Activated CD4-positive, alpha-beta T cell treated with anti-CD3 and anti-CD28 coated beads, Interleukin-2, amount 50 U/mL, for 24 hours (primary cell): ENCODE results near the gene CACNA1D.
"Not testable (repeated sequence)": the region's sequence is repeated elsewhere in the genome, so short reads cannot be mapped to it uniquely, and the experiment has no call there.

Experiments used
- DNase-seq, 2 donors: peaks; one replicate each; pipeline ENCODE4 v3.0.0-alpha.2; 2020; ENCODE audit warnings: low read depth in 1 of 2, low spot score in 1 of 2

Gene CACNA1D

DNA sequence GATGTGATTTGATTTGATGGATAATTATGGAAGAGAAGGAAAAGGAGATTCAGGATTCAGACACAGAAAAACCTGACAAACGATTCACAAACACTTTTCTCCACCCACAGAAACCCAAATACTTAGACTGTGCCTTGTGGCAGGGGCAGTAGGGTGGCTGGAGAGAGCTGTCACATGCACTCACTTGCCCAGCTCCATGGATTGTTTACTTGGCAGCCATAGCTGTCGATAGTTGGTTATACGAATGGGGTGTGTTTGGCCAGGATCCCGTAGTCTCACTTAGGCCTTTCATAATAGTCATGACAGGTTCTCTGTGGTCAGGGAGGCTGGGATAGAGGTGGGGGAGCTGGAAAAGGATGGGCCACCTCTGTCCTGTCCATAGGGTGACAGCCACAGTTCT lies 76.9 kb downstream of the CACNA1D start:
- DNase-seq = no peak

DNA sequence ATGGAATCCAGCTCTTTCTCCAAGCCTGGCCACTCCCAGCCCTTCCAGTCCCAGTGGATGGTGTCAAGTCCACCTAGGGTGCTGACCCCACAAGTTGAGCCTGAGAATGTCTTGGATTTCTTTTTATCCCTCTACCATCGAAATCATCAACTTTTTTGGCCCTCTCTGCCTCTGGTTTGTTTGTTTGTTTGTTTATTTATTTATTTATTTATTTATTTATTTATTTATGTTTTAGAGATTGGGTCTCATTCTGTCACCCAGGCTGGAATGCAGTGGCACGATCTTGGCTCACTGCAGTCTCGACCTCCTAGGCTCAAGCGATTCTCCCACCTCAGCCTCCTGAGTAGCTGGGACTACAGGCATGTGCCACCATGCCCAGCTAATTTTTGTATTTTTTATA lies 77.8 kb downstream of the CACNA1D start:
- DNase-seq = not testable (repeated sequence)

DNA sequence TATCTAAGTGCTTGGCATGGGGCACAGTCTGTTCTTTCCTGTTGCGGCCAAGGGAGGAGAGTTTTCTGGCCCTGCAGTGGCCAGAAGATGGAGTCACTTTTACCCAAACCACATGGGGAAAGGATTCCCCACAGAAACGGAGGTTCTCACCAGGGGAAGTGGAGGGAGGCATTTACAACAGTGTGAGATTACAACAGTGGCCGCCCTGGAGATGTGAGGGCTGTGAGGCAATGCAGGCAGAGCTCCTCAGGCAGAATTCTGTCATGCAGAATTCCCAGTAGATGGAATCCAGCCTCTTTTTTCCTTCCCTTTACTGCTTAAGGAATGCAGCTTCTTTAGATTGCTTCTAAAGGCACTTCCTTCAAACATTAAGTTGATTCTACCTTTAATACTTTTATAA lies 83.1 kb downstream of the CACNA1D start:
- DNase-seq = no peak

DNA sequence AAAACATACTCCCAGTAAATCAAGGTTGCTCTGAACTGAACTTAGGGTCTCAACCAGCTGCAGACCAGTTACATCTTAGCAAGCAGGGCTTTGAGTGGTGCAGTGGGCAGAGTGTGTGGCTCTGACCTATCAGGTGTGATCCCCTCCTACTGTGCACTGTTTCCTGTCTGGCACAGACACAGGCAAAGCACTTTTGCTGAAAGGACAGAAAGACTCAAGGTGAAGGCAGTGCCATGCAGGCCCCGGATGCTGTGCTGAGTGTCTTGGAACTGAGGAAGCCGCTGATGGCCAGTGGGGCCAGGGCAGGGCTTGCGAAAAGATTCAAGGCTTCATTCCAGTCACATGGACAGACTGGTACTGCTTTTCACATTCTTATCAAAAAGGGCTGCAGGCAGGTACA lies 85.2 kb downstream of the CACNA1D start:
- no peak for DNase-seq

DNA sequence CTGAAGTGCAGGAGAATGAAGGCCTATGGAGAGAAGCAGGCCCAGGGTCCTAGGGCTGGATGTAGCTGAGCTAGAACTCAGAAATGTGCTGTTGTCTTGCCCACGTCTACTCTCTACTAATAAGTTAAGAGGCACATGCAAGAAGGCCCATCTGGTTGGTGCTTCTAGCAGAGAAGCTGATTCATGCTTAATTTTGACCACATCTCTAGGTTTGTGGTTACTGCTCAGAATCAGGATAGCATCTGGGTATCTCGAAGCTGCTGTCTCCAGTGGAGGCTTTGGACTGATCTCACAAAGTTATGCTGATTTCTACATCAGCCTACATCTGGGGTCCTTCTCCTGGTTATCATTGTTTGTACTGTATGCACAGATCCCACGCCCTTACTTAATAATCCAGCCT lies 87.3 kb downstream of the CACNA1D start:
- no peak for DNase-seq

DNA sequence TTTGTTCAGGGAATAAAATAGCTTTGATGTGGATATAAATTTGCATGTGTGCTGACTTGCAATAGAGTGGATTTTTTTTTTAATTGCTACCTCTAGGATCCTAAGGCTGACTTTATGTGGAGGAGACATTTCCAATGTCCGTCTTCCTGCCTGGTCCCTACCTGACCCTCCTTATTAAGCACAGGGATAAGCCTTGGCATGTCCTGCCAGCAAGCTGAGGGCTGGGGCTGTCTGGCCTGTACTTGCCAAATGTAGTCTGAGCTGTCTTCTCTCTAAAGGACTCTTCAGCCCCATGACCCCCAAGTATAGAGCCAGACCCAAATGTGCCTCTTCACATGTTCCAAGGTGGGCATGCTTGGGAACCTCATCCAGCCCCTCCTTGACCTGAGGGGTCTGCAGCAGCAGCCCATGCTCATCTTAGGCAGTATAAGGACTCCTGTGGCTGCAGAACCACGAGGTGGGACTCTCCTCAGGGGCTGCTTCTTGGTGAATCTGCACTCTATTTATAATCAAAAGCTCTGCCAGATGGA lies 88.8 kb downstream of the CACNA1D start:
- DNase-seq = no peak

DNA sequence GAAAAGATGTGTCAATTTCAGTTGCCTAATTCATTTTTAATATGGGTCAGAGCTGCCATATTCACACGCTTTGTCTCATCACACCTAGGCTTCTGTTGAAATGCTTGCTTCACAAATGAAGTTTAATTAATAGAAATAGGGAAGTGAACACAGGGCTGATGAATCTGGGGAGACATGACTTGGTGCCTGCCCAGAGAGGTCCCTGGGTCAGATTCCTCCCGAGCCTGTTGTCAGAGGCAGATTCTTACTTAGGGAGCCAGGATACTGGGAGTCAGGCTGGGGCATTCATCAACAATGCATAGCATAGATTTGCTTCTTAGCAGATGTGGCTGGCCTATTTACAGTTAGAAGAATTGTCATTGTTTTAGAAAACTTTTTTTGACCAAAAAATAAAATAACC lies 90.6 kb downstream of the CACNA1D start:
- DNase-seq = no peak

DNA sequence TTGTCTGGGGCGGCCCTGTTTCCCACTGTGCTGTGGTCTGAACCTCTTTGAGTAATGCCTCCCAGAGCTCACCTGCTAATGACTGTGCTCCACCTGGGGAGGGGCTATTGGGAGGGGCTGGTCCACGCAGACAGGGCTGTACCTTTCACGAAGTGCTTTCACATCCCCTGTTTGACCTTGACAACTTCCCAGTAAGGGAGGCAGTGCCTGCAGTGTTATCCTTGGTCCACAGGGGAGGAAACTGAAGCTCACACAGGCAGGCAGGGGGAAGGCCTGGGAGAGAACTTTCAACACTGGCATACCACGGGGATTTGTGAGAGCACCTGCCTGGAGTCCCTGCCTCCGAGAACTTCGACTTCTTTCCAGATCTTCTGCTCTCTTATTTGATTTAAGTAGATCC lies 91.2 kb downstream of the CACNA1D start:
- DNase-seq = no peak

DNA sequence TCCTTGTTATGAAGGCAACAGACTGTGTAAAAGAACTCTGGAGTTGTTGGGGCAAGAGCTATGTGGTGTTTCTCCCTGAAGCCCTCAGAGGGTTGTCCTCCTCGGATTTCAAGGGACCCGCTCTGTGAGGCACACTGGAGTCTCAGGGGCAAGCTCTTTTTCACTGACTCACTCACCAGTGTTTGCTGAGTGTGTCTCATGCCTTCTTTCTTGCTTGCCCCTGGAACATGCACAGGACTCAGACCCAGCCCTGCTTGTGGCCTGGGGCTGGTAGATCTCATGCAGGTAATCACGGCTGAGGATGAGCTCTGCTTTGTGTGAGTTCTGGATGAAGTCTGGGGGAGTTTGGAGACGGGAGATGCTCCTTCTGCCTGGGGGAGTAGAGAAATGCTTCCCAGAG lies 93.7 kb downstream of the CACNA1D start:
- no peak for DNase-seq

DNA sequence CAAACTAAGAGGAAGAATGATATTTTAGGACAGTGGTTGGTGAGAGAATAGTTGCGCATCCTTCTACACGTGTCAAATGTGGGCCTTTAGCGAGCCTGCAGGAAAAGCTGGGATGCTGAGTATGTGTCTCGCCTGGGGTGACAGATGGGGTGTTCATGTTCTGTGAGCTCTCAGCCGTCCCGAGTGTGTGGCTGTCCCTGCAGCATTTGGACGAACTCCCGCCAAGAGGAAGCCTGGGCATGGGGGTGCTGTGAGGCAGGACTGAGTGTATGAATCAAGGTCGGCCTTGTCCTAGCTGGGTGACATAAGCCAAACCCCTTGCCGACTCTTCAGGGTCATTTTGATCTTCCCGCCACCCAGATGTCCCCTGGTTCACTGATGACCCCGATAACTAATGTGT lies 94.8 kb downstream of the CACNA1D start:
- no peak for DNase-seq

DNA sequence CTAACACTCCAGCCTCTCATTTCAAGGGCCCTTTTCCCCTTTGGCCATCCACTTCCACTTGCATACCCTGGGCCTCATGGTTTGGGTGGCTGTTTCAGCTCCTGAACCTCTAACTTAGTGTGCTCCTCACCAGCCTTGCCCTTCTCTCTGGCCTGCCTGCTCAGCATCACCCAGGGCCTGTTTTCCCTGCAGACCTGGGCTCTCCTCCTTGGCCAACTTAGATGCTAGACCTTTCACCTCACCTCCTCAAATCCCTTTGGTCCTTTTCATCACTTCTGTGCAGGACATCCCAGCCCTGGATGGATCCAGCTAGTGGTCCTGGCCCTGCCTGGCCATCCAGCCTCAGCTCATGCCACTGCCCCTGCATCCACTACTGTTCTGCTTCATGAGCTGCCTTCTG lies 95.4 kb downstream of the CACNA1D start:
- DNase-seq = no peak

DNA sequence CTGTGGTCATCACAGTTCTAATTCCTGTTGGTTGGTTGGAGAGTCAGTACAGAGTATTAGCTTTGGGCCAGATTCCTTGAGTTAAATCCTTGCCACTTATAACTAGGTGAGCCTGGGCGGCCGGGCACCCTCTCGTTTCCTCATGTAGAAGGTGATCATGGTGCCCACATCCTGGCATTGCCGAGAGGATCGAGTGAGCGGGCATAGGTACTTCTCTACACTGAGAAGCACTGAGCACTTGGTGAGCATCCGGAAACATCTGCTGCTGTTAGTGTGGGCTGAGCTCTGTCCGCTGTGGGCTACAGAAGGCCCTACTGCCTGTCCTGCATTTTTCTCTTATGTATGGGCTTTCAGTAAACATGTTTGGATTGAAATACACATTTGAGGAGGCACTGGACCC lies 96.2 kb downstream of the CACNA1D start:
- no peak for DNase-seq

DNA sequence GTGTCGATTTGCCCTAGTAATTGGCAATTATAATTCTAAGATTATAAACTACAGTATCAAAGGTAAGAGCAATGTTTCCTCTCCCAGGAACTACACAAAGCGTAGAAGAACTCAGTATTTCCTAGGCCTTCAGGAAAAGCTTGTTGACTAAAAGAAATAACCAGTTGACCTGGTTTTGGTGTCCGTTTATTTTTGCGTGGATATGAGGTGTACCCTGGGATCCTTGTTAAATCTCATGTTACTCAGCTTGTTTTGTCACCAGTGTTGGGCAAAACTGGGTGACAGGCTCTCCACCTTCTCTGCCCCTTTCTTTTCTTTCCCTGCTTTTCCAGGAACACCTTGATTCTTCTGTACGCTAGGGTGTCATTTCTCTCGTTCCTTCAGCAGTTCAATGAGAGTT lies 97.2 kb downstream of the CACNA1D start:
- no peak for DNase-seq

DNA sequence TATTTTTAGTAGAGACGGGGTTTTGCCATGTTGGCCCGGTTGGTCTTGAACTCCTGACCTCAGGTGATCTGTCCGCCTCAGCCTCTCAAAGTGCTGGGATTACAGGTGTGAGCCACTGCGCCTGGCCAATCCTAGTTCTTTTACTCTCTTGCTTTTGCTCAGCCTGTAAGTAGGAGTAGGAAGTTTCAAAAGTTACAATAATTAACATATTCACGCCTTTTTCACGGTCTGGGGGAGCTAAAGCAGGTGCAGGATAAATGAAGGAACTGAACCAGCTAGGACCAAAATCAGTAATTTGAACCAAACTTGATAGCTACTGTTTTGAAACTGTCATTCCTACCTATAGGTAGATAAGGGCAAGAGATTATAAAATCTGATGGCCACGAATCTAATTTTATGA lies 98.5 kb downstream of the CACNA1D start:
- DNase-seq = no peak

DNA sequence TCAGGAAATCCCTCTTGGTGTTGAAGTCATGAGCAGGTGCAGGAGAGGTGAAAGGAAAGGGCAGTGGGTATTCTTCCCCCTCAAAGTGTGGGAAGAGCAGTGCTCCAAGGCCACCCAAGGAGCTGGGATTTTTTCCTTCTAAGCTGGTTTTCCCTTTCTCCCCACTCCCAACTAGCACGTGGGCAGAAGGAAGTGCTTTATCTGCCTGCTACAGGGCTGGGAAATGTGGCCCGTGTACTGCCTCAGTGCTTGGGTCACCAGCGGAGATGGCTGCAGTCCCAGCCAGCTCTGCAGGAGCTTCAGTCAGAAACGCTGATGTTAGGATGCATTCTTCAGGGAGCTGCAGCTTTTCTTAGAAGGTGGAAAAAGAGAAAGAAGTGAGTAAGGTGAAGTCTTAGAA lies 99.2 kb downstream of the CACNA1D start:
- DNase-seq = no peak

DNA sequence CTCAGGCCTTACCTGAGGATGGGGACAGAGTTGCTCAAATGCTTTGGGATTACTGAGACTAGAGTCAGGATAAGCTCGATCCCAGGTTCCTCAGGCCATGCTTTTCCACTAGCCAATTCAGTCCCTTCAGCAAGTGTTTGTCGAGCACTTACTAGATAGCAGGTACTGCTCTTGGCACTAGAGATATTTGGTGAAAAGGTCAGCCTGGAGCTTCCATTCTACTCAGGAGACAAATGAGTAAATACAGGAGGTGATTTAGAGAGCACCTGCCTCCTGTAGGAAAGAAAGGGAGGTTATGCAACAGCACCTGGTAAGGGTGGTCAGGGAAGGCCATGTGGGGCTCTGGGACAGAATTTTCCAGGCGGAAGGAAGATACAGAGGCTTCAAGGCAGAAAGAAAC lies 99.9 kb downstream of the CACNA1D start:
- no peak for DNase-seq

DNA sequence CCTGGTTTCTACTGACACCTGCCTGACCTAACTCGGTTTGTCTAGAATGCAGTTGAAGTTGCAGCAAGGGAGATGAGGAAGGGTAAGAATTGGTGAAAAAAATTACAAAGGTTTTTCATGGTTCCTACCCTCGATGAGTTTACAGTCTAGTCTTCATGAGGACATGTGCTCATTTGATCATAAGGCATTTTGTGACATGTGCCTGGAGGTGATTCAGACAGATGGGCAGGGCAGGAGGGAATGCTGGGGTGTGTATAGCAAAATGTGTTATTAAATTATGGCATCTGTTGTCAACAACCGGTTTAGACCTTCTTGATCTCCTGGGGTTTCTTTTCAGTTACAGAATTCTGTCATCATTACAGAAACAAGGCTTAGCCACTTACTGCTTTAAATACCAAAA lies 101.2 kb downstream of the CACNA1D start:
- no peak for DNase-seq

DNA sequence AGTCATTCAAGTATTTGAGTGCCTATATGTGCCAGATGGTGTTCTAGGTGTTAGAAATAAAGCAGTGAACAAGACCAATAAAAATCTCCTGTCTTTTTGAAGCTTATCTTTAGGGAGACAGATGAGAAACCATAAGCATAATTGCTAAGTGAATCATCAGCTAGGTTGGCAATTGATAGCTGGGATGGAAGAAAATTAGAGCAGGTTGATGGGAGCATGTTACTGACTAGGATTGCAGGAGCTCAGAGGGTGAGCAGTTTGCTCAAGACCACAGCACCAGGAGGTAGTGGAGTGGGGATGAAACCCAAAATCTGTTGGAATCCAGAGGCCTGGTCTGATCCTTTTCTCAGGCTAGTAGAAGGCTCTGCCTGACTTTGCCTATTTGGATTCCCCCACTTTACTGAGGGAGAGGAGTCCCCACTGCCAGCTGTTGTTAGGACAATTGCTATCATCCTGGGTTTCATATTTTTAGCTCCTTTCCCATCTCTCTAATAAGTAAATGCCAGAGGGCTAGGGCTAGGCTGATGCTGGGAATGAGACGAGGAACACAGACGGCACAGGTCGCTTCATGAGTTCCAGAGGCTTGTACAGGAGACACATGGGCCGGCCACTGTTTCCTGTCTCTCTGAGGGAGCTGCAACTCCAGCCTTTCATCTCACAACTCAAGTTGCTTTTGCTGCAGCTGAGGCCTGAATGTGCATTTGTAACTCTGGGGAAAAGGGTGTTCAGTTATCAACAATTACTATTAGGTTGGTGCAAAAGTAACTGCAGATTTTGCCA lies 102.9 kb downstream of the CACNA1D start:
- no peak for DNase-seq

DNA sequence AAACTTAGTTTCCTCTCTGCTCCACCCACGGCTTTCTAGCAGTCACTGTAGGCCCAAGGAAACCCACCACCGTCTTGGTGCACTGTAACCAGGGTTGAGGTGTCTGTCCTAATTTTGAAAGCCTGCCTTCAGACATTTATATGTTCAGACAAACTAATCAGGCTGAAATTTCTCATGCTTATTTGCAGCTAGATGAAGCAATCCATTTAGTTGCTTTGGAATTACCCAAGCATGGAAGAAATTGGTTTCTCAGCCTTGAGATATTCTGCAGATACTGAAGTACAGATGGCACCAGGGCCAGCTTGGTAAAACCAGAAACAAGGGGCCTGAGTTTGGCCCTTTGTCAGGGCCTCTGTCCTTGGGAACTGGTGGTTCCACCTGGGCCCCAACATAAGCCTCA lies 105.4 kb downstream of the CACNA1D start:
- no peak for DNase-seq

DNA sequence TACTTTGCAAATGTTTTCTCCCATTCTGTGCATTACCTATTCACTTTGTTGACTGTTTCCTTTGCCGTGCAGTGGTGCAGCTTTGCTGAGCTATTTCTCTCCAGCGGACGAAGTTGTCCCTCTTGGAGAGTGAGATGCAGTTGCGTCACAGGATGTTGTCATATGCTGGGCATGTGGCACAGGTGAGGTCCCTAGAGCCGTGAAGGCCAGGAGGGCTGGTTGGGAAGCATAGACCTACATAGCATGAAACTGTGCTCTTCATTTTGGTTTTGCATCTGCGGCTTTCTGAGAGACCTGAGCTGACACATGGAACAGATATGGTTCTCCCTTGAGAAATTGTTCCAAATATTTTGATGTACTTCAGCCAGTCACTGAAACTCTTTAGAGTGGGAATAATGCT lies 108.5 kb downstream of the CACNA1D start:
- DNase-seq = no peak

DNA sequence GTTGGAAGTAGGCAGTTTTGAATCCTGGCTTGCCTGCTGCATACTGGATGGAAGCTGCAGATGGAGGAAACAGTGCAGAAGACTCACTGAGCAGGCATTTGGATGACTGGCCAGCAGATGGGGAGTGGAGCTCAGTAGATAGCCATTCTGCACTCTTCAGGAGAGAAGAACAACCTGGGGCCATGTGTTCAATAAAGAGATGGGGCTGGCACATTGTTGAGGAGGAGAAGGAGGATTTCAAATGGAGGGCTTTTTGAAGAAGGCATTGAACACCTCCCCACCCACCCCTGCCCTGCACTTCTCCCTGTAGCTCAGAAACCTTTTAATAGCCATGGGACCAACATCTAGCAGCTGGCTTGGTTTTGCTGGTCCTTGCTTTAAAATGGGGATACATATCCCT lies 109.8 kb downstream of the CACNA1D start:
- DNase-seq = no peak

DNA sequence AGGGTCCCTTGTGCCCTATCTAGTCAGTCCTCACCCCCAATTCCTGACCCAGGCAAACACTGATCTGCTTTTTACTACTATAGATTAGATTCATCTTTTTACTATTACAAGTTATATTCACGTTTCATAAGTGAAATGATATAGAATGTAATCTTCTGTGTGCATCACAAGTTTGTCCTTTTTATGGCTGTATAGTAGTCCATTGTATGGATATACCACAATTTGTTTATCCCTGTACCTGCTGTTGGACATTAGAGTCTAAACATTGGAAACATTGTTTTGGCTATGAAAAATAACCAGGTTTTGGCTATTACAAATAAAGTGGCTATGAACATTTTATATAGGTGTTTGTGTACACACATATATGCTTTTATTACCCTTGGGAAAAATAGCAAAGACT lies 112.4 kb downstream of the CACNA1D start:
- DNase-seq = no peak

DNA sequence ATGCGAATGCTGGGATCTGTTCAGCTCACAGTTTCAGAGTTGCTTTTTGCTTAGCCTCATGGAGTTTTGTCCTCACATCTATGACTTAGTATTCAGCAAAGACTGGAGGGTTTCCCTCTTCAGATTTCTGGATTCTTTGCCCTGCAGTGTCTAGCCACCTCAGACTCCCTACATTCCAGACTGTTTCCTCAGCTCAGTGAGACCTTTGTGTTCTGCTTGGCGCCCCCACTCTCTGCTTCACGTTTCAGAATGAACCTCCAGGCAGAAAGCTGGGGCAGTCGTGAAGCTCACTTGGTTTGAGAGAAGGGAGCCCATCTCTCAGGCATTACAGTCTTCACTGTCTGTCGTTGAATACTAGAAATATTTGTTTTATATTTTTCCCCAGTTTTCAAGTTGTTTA lies 118.1 kb downstream of the CACNA1D start:
- DNase-seq = no peak
